Measurements from ENCODE around the gene PSAPL1.

DNA sequence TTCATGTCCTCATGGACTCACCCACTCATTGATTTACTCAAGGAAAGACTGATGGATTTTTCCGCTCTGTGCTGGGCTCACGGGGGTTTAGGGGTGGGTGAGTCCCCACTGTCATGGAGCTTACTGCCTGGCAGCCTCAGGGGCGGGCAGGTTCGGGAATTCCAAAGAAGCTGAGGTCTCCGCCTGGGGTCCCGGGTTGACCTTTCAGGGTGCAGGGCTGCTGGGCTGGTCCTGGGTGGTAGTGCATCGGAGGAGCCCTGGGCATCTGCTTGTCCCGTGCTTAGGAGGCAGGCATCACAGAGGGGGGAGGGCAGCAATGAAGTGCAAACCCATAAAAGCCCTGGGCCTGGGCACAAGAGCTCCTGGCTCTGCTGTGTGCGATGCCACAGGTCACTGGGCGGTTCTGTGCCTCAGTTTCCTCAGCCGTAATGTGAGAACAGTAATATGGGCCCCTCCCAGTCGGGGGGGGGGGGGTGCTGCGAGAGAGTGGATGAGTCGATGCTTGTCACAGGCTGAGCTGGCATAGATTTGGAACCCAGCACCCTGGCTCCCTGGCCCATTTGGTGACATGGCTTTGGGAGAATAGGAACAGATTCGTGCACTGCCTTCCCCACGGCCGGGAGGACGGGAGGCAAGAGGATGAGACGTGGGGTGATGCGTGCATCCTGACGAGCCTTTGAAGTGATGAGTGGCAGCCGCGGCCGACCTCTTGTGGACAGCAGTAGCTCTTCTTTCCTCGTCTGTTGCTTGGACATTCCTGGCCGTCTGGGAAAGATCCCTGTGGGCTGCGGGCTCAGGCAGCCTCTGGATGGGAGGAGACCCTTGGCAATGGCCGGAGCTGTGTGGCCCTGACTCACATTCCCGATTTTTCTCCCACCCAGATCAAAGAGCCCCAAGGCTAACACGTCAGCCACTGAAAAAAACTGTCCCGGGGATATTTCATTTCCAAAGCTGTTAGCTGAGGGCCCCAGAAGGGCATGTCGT lies 42.0 kb downstream of the PSAPL1 start:
- TF ChIP-seq, protein P1, sequence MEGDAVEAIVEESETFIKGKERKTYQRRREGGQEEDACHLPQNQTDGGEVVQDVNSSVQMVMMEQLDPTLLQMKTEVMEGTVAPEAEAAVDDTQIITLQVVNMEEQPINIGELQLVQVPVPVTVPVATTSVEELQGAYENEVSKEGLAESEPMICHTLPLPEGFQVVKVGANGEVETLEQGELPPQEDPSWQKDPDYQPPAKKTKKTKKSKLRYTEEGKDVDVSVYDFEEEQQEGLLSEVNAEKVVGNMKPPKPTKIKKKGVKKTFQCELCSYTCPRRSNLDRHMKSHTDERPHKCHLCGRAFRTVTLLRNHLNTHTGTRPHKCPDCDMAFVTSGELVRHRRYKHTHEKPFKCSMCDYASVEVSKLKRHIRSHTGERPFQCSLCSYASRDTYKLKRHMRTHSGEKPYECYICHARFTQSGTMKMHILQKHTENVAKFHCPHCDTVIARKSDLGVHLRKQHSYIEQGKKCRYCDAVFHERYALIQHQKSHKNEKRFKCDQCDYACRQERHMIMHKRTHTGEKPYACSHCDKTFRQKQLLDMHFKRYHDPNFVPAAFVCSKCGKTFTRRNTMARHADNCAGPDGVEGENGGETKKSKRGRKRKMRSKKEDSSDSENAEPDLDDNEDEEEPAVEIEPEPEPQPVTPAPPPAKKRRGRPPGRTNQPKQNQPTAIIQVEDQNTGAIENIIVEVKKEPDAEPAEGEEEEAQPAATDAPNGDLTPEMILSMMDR (IDR thresholded peaks at IDR 0.05), result no peak
- TF ChIP-seq EP300 (IDR thresholded peaks at IDR 0.05), result no peak
